Tibial nerve (tissue), 4 donors: ENCODE measurements around the gene HOXA1. TPM values are rescaled to one million over a fixed set of nuclear protein-coding genes. Genes with fewer than 3 reads are reported as not detected.

ENCODE experiments used
- DNase-seq, 2 donors: peaks; one replicate each; pipeline ENCODE4 v3.0.0-alpha.2; 2019; ENCODE audit warnings: low spot score in 2 of 2
- H3K27ac ChIP-seq, 4 donors: fragments of 200-600 bp; sonication (generic) in 3 of 4; one replicate each; pipeline ENCODE4 v1.5.1; 2017 to 2019; ENCODE audit warnings: mild to moderate bottlenecking in 1 of 4
- H3K27me3 ChIP-seq, 2 donors: fragments of 200-600 bp; sonication (generic) in 1 of 2; one replicate each; pipeline versions ENCODE4 v1.5.1 to v1.6.0; 2017 to 2019
- H3K36me3 ChIP-seq, 3 donors: fragments of 200-600 bp; sonication (generic); one replicate each; pipeline ENCODE4 v1.5.1; 2018 to 2019
- H3K4me1 ChIP-seq, 4 donors: fragments of 200-600 bp; sonication (generic) in 3 of 4; one replicate each; pipeline ENCODE4 v1.5.1; 2017 to 2019
- H3K4me3 ChIP-seq, 4 donors: fragments of 200-600 bp; sonication (generic) in 3 of 4; one replicate each; pipeline ENCODE4 v1.5.1; 2017 to 2019; ENCODE audit warnings: mild to moderate bottlenecking in 1 of 4, moderate library complexity in 1 of 4
- H3K9me3 ChIP-seq, 4 donors: fragments of 200-600 bp; sonication (generic) in 3 of 4; one replicate each; pipeline ENCODE4 v1.5.1; 2017 to 2019
- CTCF ChIP-seq, 5 experiments: fragments of 200-600 bp in 3 of 5; fragments of 450-650 bp in 2 of 5; sonication (generic) in 3 of 5; IDR thresholded peaks; one replicate each; pipeline ENCODE4 v1.5.1; 2016 to 2019; ENCODE audit warnings: antibody characterized with exemption in 5 of 5, mild to moderate bottlenecking in 3 of 5, moderate library complexity in 2 of 5
- EP300 ChIP-seq, 2 donors: sonication (generic); formaldehyde crosslinking; IDR thresholded peaks; one replicate each; pipeline ENCODE4 v1.6.1; 2017; ENCODE audit warnings: antibody characterized with exemption in 2 of 2, mild to moderate bottlenecking in 1 of 2
- POLR2A ChIP-seq, 2 donors: fragments of 450-650 bp; IDR thresholded peaks; one replicate each; pipeline ENCODE4 v1.6.1; 2017; ENCODE audit warnings: antibody characterized with exemption in 2 of 2, mild to moderate bottlenecking in 2 of 2, moderate library complexity in 2 of 2
- WGBS, 2 donors: methylation state at CpG; one replicate each; pipeline ENCODE4 v1.1.5; 2018; 5-methylcytosine and 5-hydroxymethylcytosine counted together
- total RNA-seq, 4 donors: library from RNA; depleted of rRNA; stranded (reverse); fragments of >200 nt; gene quantifications; one replicate each; pipeline ENCODE4 v1.1.0, GENCODE V29; 2016

The HOXA1 gene
- total RNA-seq, 4 donors from 2014 or later, result 0.44 to 2.1 (median 1.2) TPM

GRCh38 chr7:27073076-27073475 lies 22.7 kb downstream of the HOXA1 start:
- Histone ChIP-seq H3K4me1 (no peaks in the 10 kb centered on the region), H3K27me3 (no peaks in the 10 kb centered on the region), H3K27ac (no peak overlapping the region), H3K9me3 (no peaks in the 10 kb centered on the region), H3K4me3 (no peak overlapping the region), H3K36me3 (no peaks in the 10 kb centered on the region)
- TF ChIP-seq CTCF (IDR thresholded peaks at IDR 0.05), result no peak
- TF ChIP-seq EP300 (IDR thresholded peaks at IDR 0.05), result no peak
- no peak for DNase-seq

GRCh38 chr7:27071622-27072390 lies 24.0 kb downstream of the HOXA1 start:
- H3K4me3 ChIP-seq, result no peak overlapping the region
- no peaks in the 10 kb centered on the region for H3K27me3 ChIP-seq
- H3K36me3 ChIP-seq, result no peaks in the 10 kb centered on the region
- 75 to 79% methylated on average over 6 of the region's 6 CpGs for WGBS, 2 donors
- no peaks in the 10 kb centered on the region for H3K4me1 ChIP-seq
- no peak for DNase-seq
- no peak overlapping the region for H3K27ac ChIP-seq
- TF ChIP-seq EP300 (IDR thresholded peaks at IDR 0.05) (no peak), POLR2A (IDR thresholded peaks at IDR 0.05) (no peak), CTCF (IDR thresholded peaks at IDR 0.05) (no peak)
- H3K9me3 ChIP-seq, result no peaks in the 10 kb centered on the region

- Histone ChIP-seq H3K4me3 (no peak overlapping the region), H3K4me1 (peaks cover 0 to 11% (median 2%) of the 10 kb centered on the region in 4 donors), H3K36me3 (no peaks in the 10 kb centered on the region), H3K27me3 (no peaks in the 10 kb centered on the region), H3K27ac (no peak overlapping the region), H3K9me3 (no peaks in the 10 kb centered on the region)
- TF ChIP-seq POLR2A (IDR thresholded peaks at IDR 0.05), result no peak
- 94 to 100% methylated on average over 1 of the region's 1 CpG for WGBS, 2 donors
- DNase-seq, result no peak
Measured at GRCh38 chr7:27068259-27068658, 27.5 kb downstream of the HOXA1 start.

- 86 to 87% methylated on average over 3 of the region's 3 CpGs for WGBS, 2 donors
- Histone ChIP-seq H3K27me3 (no peaks in the 10 kb centered on the region), H3K27ac (no peak overlapping the region), H3K4me1 (peaks cover 0 to 11% (median 2%) of the 10 kb centered on the region in 4 donors), H3K9me3 (no peaks in the 10 kb centered on the region), H3K36me3 (no peaks in the 10 kb centered on the region), H3K4me3 (no peak overlapping the region)
- DNase-seq, result no peak
- no peak for TF ChIP-seq EP300 (IDR thresholded peaks at IDR 0.05)
- TF ChIP-seq CTCF (IDR thresholded peaks at IDR 0.05), result no peak
- no peak for TF ChIP-seq POLR2A (IDR thresholded peaks at IDR 0.05)
Measured at GRCh38 chr7:27066148-27066547, 29.7 kb downstream of the HOXA1 start.

- peaks cover 0 to 11% (median 2%) of the 10 kb centered on the region in 4 donors for H3K4me1 ChIP-seq
- no peak for DNase-seq
- H3K27me3 ChIP-seq, result no peaks in the 10 kb centered on the region
- H3K9me3 ChIP-seq, result no peaks in the 10 kb centered on the region
- no peak for TF ChIP-seq POLR2A (IDR thresholded peaks at IDR 0.05)
- H3K36me3 ChIP-seq, result no peaks in the 10 kb centered on the region
- WGBS, 2 donors, result 92 to 96% methylated on average over 2 of the region's 2 CpGs
- no peak overlapping the region for H3K27ac ChIP-seq
- no peak overlapping the region for H3K4me3 ChIP-seq
Measured at GRCh38 chr7:27065709-27066108, 30.1 kb downstream of the HOXA1 start.

- Histone ChIP-seq H3K27ac (no peak overlapping the region), H3K4me1 (peaks cover 0 to 11% (median 2%) of the 10 kb centered on the region in 4 donors), H3K36me3 (no peaks in the 10 kb centered on the region), H3K27me3 (no peaks in the 10 kb centered on the region), H3K4me3 (no peak overlapping the region), H3K9me3 (no peaks in the 10 kb centered on the region)
- TF ChIP-seq POLR2A (IDR thresholded peaks at IDR 0.05), result no peak
- TF ChIP-seq EP300 (IDR thresholded peaks at IDR 0.05), result no peak
- TF ChIP-seq CTCF (IDR thresholded peaks at IDR 0.05), result no peak
- DNase-seq, result no peak
- WGBS, 2 donors, result 59 to 78% methylated on average over 2 of the region's 2 CpGs
Measured at GRCh38 chr7:27064661-27065060, 31.1 kb downstream of the HOXA1 start.
